Measurements from ENCODE around the gene ELOVL6.

Gene ELOVL6

DNA sequence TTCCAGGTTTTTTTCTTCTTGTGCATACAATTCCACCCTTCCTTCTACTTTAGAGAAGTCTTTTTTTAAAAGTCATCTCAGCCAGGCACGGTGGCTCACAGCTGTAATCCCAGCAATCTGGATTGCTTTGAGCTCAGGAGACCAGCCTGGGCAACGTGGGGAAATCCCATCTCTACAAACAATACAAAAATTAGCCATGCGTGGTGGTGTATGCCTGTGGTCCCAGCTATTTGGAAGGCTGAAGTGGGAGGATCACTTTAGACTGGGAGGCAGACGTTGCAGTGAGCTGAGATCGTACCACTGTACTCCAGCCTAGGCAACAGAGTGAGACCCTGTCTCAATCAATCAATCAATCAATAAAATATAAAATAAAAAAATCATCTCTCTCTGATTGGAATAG is 14.8 kb downstream of the ELOVL6 start:
- TF ChIP-seq CTCF (IDR thresholded peaks at IDR 0.05; ENCODE audit: control extremely low read depth, extremely low read depth, low read depth, missing control alignments), result no peak
- CTCF ChIA-PET, result interaction anchor here (1.2 kb wide), 1 partner anchor 330 kb away, joined by 3 read pairs; no protein-coding TSS in a partner anchor
- POLR2A ChIA-PET, result no interaction called here
- DNase-seq (ENCODE audit: extremely low spot score), result no peak

GRCh38 chr4:110183058-110183457 is 15.4 kb downstream of the ELOVL6 start:
- no peak for TF ChIP-seq CTCF (IDR thresholded peaks at IDR 0.05; ENCODE audit: control extremely low read depth, extremely low read depth, low read depth, missing control alignments)
- no peak for DNase-seq (ENCODE audit: extremely low spot score)
- ChIA-PET POLR2A (no interaction called here), CTCF (interaction anchor here (1.0 kb wide), 1 partner anchor 124 kb away, joined by 3 read pairs; no protein-coding TSS in a partner anchor)

DNA sequence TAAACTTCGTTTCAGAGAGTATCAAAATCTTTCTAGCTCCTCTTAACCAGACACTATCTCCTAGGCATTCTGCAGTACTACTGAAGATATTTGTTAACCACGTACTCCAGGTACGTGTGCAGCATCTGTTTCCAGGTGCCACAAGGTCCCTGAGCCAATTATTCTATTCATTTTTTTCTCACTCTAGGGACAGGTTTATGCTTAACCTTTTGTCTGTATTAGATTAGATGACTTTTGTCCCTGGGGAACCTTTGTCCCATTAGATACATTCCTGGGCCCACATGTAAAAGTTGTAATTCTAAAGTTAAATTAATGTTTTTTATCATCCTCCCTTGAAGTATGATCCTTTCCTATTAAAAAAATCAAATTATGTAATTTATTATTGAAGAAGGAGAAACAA is 16.5 kb downstream of the ELOVL6 start:
- ChIA-PET CTCF (interaction anchor here (1.3 kb wide), 1 partner anchor 67 kb away, joined by 3 read pairs; no protein-coding TSS in a partner anchor), POLR2A (no interaction called here)
- no peak for TF ChIP-seq CTCF (IDR thresholded peaks at IDR 0.05; ENCODE audit: control extremely low read depth, extremely low read depth, low read depth, missing control alignments)
- no peak for DNase-seq (ENCODE audit: extremely low spot score)

GRCh38 chr4:110175634-110176033 is 22.8 kb downstream of the ELOVL6 start:
- no peak for DNase-seq (ENCODE audit: extremely low spot score)
- POLR2A ChIA-PET, result no interaction called here
- no peak for TF ChIP-seq CTCF (IDR thresholded peaks at IDR 0.05; ENCODE audit: control extremely low read depth, extremely low read depth, low read depth, missing control alignments)
- CTCF ChIA-PET, result interaction anchor here (0.9 to 2.2 kb wide), 2 partner anchors 9 to 11 kb away, joined by 4 to 6 read pairs; no protein-coding TSS in a partner anchor

DNA sequence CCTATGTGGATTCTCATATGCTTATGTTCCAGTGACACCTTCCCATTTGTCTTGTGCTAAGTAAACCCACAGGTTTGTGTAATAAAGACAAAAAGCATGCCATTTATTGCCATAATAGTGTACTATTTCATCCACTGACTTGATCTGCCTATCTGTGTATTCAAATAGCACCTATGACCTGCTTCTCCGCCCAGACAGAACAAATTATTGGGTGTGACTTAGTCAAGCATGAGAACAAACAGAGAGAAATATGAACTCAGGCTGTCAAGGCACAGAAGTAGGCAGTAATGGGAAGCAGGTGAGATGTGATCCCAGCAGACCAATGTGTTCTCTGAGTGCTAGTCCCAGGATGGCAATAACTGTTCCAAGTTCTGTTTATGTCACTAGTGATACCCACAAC is 25.4 kb downstream of the ELOVL6 start:
- CTCF ChIA-PET, result no interaction called here
- POLR2A ChIA-PET, result no interaction called here
- no peak for DNase-seq (ENCODE audit: extremely low spot score)
- no peak for TF ChIP-seq CTCF (IDR thresholded peaks at IDR 0.05; ENCODE audit: control extremely low read depth, extremely low read depth, low read depth, missing control alignments)

DNA sequence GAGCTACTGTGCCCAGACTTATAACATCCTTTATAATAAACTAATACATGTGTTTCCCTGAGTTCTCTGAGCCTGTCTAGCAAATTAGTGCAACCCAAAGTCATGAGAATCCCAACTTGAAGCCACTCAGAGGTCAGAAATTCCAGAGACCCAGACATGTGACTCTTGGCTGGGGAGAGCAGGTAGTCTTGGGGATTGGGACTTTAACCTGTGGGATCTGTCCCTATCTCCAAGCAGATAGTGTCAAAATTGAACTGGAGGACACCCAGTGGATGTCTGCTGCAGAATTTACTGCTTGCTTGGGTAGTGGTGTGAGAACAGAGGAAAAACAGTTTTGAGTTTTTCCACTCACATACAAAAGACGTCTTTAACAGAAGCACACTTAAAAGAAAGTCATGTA is 26.4 kb downstream of the ELOVL6 start:
- POLR2A ChIA-PET, result no interaction called here
- TF ChIP-seq CTCF (IDR thresholded peaks at IDR 0.05; ENCODE audit: control extremely low read depth, extremely low read depth, low read depth, missing control alignments), result no peak
- no peak for DNase-seq (ENCODE audit: extremely low spot score)
- CTCF ChIA-PET, result interaction anchor here (1.4 to 1.7 kb wide), 2 partner anchors 13 to 16 kb away, joined by 4 to 6 read pairs; no protein-coding TSS in a partner anchor
